ENCODE data around the gene KLK11. TPM values are rescaled to one million over a fixed set of nuclear protein-coding genes. Genes with fewer than 3 reads are reported as not detected.

Gene KLK11
- total and polyA plus RNA-seq, 2 of the 8 experiments (the other 6 are each of a cell fraction or from before 2014, with no cell fraction given): 0.45 TPM; not detected in 1

- TF ChIP-seq, protein P1, sequence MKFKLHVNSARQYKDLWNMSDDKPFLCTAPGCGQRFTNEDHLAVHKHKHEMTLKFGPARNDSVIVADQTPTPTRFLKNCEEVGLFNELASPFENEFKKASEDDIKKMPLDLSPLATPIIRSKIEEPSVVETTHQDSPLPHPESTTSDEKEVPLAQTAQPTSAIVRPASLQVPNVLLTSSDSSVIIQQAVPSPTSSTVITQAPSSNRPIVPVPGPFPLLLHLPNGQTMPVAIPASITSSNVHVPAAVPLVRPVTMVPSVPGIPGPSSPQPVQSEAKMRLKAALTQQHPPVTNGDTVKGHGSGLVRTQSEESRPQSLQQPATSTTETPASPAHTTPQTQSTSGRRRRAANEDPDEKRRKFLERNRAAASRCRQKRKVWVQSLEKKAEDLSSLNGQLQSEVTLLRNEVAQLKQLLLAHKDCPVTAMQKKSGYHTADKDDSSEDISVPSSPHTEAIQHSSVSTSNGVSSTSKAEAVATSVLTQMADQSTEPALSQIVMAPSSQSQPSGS (IDR thresholded peaks at IDR 0.05; ENCODE audit: low read length): no peak
- no peak for TF ChIP-seq RAD21 (IDR thresholded peaks at IDR 0.05 in 1 of 2, conservative IDR thresholded peaks at IDR 0.05 in 1 of 2; ENCODE audit: low read depth in 2 of 2, low read length in 2 of 2)
- no peak for TF ChIP-seq SRF (IDR thresholded peaks at IDR 0.05; ENCODE audit: low read depth, low read length)
- no peak for TF ChIP-seq HDAC6 (IDR thresholded peaks at IDR 0.05; ENCODE audit: low read depth, low read length)
Observed at GRCh38 chr19:51034704-51035103, 8.3 kb upstream of the KLK11 start, which contains the start of gene KLK12 (continued).

All from H1 (cell line).